GM12874 (cell line): Measurements from ENCODE around the gene MDH1.

Experiments used
- TF ChIP-seq, protein P1 (sequence below): IDR thresholded peaks from 2 replicates; pipeline ENCODE4 v1.5.1; 2011; ENCODE audit warnings: low read depth, mild to moderate bottlenecking, control low read depth, low read length, moderate library complexity; ENCODE audit not compliant: insufficient read depth

Gene MDH1

DNA sequence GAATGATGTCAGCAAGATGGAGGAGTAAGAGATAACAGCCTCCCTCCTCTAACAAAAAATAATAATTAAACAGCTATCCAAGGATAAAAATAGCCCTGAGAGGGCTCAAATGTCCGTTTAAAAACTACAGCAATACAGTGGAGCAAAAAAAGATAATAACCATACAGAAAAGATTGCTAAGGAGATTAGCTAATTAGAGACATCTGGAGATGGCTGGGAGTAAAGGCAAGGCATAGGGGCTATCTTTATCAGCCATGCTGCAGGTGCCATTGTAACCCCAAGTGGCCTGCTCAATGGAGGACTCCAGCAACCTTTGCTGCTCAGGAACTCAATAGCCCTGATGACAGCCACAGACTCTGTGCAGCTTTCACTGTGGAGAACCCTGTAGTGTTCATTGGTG lies 42.7 kb downstream of the MDH1 start:
- TF ChIP-seq, protein P1, sequence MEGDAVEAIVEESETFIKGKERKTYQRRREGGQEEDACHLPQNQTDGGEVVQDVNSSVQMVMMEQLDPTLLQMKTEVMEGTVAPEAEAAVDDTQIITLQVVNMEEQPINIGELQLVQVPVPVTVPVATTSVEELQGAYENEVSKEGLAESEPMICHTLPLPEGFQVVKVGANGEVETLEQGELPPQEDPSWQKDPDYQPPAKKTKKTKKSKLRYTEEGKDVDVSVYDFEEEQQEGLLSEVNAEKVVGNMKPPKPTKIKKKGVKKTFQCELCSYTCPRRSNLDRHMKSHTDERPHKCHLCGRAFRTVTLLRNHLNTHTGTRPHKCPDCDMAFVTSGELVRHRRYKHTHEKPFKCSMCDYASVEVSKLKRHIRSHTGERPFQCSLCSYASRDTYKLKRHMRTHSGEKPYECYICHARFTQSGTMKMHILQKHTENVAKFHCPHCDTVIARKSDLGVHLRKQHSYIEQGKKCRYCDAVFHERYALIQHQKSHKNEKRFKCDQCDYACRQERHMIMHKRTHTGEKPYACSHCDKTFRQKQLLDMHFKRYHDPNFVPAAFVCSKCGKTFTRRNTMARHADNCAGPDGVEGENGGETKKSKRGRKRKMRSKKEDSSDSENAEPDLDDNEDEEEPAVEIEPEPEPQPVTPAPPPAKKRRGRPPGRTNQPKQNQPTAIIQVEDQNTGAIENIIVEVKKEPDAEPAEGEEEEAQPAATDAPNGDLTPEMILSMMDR = no peak

DNA sequence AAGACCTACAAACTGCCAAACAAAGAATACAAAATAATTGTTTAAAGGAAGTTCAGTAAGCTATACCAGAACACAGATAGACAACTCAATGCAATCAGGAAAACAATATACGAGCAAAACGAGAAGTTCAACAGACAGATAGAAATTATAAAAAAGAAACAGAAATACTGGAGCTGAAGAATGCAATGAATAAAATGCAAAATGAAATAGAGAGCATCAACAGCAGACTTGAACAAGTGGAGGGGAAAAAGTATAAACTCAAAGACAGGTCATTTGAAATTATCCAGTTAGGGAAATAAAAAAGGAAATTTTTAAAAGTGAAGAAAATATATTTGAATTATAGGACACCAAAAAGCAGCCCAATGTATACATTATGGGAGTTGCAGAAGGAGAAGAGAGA lies 43.6 kb downstream of the MDH1 start:
- TF ChIP-seq, protein P1 = no peak

DNA sequence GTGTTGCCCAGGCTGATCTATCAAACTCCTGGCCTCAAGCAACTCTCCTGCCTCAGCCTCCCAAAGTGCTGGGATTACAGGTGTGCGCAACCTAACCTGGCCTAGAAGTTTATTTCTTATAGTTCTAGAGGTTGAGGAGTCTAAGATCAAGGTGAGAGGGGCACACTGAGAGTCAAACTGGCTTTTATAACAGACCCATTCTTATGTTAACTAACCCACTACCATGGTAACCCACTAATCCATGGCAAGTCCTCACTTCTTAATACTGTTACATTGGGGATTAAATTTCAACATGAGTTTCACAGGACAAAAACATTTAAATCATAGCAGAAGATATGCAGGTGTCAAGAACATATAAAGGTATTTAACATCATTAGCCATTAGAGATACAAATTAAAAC lies 50.6 kb downstream of the MDH1 start:
- TF ChIP-seq, protein P1 = no peak

DNA sequence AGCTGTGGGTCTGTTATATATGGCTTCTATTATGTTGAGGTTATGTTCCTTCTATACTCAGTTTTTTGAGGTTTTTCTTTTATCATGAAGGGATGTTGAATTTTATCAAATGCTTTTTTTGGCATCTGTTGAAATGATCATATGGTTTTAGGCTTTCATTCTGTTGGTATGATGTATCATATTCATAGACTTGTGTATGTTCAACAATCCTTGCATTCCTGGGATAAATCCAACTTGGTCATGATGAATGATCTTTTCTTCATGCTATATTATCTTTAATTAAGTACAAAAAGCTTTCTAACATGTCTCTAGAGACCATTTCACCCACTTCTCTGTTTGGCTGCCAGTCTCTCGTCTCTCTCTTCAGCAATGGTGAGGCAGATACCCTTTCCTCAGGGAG lies 54.2 kb downstream of the MDH1 start:
- TF ChIP-seq, protein P1 = no peak

DNA sequence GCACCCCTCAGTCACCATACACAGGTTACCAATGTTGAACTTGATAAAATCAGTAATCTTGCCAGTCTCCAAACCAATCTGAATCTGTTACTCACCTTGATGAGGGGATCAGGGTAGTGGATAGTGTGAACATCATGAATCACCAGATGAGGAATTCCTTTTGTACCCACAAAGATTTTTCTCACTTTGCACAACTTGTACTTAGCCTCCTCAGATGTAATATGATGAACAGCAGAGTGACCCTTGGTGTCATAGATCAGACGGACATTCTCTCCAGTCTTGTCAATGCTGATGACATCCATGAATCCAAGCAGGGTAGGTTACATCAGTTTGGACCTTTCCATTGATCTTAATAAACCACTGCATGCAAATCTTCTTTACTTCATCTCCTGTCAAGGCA lies 54.7 kb downstream of the MDH1 start:
- TF ChIP-seq, protein P1 = no peak

DNA sequence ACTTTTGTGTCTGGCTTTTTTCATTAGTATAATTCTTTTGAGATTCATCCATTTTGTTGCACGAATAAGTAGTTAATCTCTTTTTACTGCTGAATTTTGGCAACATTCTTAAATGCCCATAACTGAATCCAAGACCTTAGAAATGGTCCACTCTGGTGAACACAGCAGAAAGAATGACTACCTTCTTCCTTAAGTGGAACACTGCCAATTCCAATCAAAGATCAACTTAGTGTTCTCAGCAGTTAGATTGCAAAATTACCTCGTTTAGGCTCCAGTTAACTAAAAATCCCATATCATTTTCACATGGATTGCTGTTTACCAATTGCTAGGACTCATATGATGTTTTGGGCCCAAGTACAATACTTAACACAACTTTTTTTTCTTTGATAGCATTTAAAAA lies 59.9 kb downstream of the MDH1 start:
- TF ChIP-seq, protein P1 = no peak

DNA sequence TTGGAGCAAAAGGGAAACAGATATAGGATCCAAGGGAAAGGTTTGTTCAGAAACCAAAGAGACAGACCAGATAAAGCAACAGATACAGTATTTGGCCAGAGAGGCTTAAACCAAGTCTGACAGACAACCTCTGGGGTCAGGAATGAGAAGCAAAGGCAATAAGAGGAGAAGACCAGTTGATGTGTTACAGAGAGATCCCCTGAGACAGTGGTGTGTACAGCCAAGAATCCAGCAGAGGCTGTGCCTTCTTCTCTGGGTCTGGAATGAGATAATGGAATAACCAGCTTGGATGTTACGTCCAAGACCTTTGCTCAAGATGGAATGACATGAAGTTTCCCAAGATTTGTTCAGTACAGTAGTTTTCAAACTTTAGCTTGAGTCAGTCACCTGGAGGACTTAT lies 61.1 kb downstream of the MDH1 start:
- TF ChIP-seq, protein P1 = no peak

DNA sequence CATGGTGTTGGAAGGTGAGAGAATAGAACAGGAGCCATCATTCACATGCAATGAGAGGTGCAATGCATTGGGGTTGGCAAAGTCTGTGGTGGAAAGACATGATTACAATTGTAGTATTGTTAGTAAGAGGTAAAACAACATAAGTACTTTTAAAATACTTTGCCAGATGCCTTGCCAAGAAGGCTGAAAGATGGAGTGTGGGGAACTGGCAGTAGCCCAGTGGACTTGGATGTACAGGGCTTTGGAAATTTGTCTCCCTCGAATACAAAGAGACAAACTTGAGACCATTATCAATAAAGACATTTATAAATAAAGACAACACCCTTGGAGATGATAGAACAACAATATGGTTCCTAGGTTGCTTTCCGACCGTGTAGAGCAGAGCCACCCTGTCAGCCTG lies 62.0 kb downstream of the MDH1 start:
- TF ChIP-seq, protein P1 = no peak
